Panc1 (cell line): Measurements from ENCODE around the gene PSEN2. TPM values are rescaled to one million over a fixed set of nuclear protein-coding genes. Genes with fewer than 3 reads are reported as not detected.

Experiments
- ATAC-seq: fragments of 200-7000 bp; cut with Tn5 transposase; 2 replicates; pipeline ENCODE4 v1.9.1; 2020; ENCODE audit warnings: mild to moderate bottlenecking, moderate library complexity
- BruUV-seq: library from RNA; stranded (reverse); fragments of 400-500 nt; replicated peaks from 2 replicates; lab custom pipeline; 2021; lab: Mats Ljungman, UMichigan
- CTCF ChIA-PET: fragments of 300-600 bp; sonication (Branson Sonifier 250); formaldehyde crosslinking; loops from one replicate; lab custom pipeline; 2022; ENCODE audit warnings: antibody characterized with exemption; lab: Charles Lee
- POLR2A ChIA-PET: fragments of 300-600 bp; sonication (Branson Sonifier 250); formaldehyde crosslinking; loops from one replicate; lab custom pipeline; 2022; ENCODE audit warnings: antibody characterized with exemption; lab: Charles Lee
- DNase-seq: peaks from one replicate; pipeline ENCODE4 v3.0.0-alpha.2; 2010; ENCODE audit warnings: low read depth, low spot score
- H3K27ac ChIP-seq: 2 replicates; pipeline ENCODE4 v1.5.1; 2011; ENCODE audit warnings: mild to moderate bottlenecking, low read length, inconsistent platforms
- H3K27me3 ChIP-seq: fragments of 200-500 bp; sonication (Bioruptor generic); 2 replicates; pipeline ENCODE4 v1.6.0; 2014; ENCODE audit warnings: low read length, inconsistent platforms; ENCODE audit not compliant: control insufficient read depth, insufficient read depth
- H3K36me3 ChIP-seq: fragments of 200-500 bp; sonication (Bioruptor generic); 2 replicates; pipeline ENCODE4 v1.5.1; 2014; ENCODE audit warnings: inconsistent platforms, mild to moderate bottlenecking, low read length, moderate library complexity; ENCODE audit not compliant: control insufficient read depth, insufficient read depth
- H3K4me1 ChIP-seq: 2 replicates; pipeline ENCODE4 v1.5.1; 2011; ENCODE audit warnings: inconsistent platforms, mild to moderate bottlenecking, low read length, moderate library complexity; ENCODE audit not compliant: control insufficient read depth, insufficient read depth
- H3K4me3 ChIP-seq, 2 experiments: 2 replicates each; pipeline ENCODE4 v1.5.1; 2011 to 2012; ENCODE audit warnings: low read depth in 2 of 2, low read length in 2 of 2, mild to moderate bottlenecking in 2 of 2, inconsistent platforms in 1 of 2, moderate library complexity in 1 of 2
- H3K9me3 ChIP-seq: fragments of 200-500 bp; sonication (Bioruptor generic); 2 replicates; pipeline ENCODE4 v1.5.1; 2014; ENCODE audit warnings: low read depth, mild to moderate bottlenecking, inconsistent platforms, low read length, moderate library complexity; ENCODE audit not compliant: control insufficient read depth, insufficient read depth
- POLR2AphosphoS5 ChIP-seq: IDR thresholded peaks from 2 replicates; pipeline ENCODE4 v1.6.1; 2012; ENCODE audit warnings: mild to moderate bottlenecking, low read depth, low read length, moderate library complexity
- SIN3A ChIP-seq: IDR thresholded peaks from 2 replicates; pipeline ENCODE4 v1.6.1; 2012; ENCODE audit warnings: low read depth, mild to moderate bottlenecking, low read length, moderate library complexity, borderline replicate concordance; ENCODE audit not compliant: insufficient read depth
- TCF7L2 ChIP-seq: IDR thresholded peaks from 2 replicates; pipeline ENCODE4 v1.6.1; 2011; ENCODE audit warnings: mild to moderate bottlenecking, low read depth, low read length, inconsistent platforms
- in situ Hi-C: cut with HindIII; loops from 2 replicates; pipeline ENCODE4 v1.10.0; 2016; ENCODE audit warnings: low sequenced_read_pairs, low pct_unique_long_range_greater_than_20kb
- intact Hi-C: fragments of 100-400 bp; cut with micrococcal nuclease; formaldehyde crosslinking; loops from one replicate; pipeline ENCODE4 v1.10.0; 2022; ENCODE audit not compliant: unreplicated experiment
- total RNA-seq: library from RNA; stranded (reverse); gene quantifications from one replicate; pipeline ENCODE4 v1.2.1, GENCODE V29; 2021; ENCODE audit not compliant: unreplicated experiment
- TF ChIP-seq, protein P1 (sequence below), 2 experiments: IDR thresholded peaks; 2 replicates each; pipeline ENCODE4 v1.6.1; 2011 to 2012; ENCODE audit warnings: low read depth in 2 of 2, control low read depth in 1 of 2, low read length in 1 of 2, mild to moderate bottlenecking in 1 of 2, moderate library complexity in 1 of 2; ENCODE audit not compliant: insufficient read depth in 1 of 2
- TF ChIP-seq, protein P2 (sequence below): fragments of 450-650 bp; IDR thresholded peaks from 2 replicates; pipeline ENCODE4 v1.5.1; 2017; ENCODE audit warnings: mild to moderate bottlenecking

Gene PSEN2
- total RNA-seq, 1 experiment from 2014 or later: 33.3 TPM

DNA sequence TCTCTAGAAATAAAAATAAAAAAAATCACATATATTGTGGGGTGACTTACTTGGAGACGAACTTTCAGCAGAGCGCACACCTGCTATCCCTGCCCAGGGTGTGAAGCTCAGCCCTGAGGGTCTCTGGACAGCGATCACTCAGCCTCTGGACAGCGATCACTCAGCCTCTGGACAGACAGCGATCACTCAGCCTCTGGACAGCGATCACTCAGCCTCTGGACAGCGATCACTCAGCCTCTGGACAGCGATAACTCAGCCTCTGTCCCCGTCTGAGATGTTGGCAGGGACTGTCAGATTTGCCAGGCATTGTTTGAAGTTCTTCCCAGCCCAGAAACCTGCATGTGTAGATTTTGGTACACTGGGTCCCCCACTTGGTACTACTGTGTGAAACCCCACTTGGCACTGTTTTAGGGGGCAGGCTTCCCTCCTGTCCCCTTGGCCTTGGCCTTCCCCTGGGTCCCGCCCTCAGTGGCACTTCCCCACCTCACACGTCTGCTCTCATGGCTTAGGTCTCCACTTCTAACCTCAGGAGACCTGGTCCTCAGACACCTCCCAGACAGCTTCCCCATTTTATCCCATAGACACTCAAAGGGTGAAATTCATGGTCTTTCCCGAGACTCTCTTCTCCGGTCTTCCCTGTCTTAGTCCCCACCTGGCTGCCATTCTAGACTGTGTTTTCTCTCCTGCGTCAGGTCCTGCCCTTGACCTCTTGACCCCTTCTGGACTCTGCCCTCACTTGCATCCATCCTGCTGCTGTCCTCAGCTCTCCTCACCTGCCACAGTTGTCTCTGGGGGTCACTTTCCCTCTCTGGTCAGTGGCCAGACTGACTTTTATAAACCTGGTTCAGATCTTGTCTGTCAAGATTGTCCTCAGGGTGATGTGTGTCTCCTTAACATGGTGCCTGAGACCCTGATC, 10.2 kb downstream of the PSEN2 start:
- DNase-seq (no peak), ATAC-seq (no peak)
- ChIA-PET POLR2A (no interaction called here), CTCF (no interaction called here)
- no peaks in the 10 kb centered on the region for H3K4me1 ChIP-seq
- in situ Hi-C loops (no loop called here), intact Hi-C loops (no loop called here)
- no TSS peak for BruUV-seq
- H3K27ac ChIP-seq: no peak overlapping the region
- no peaks in the 10 kb centered on the region for H3K36me3 ChIP-seq
- no peak for TF ChIP-seq SIN3A
- TF ChIP-seq, protein P1, sequence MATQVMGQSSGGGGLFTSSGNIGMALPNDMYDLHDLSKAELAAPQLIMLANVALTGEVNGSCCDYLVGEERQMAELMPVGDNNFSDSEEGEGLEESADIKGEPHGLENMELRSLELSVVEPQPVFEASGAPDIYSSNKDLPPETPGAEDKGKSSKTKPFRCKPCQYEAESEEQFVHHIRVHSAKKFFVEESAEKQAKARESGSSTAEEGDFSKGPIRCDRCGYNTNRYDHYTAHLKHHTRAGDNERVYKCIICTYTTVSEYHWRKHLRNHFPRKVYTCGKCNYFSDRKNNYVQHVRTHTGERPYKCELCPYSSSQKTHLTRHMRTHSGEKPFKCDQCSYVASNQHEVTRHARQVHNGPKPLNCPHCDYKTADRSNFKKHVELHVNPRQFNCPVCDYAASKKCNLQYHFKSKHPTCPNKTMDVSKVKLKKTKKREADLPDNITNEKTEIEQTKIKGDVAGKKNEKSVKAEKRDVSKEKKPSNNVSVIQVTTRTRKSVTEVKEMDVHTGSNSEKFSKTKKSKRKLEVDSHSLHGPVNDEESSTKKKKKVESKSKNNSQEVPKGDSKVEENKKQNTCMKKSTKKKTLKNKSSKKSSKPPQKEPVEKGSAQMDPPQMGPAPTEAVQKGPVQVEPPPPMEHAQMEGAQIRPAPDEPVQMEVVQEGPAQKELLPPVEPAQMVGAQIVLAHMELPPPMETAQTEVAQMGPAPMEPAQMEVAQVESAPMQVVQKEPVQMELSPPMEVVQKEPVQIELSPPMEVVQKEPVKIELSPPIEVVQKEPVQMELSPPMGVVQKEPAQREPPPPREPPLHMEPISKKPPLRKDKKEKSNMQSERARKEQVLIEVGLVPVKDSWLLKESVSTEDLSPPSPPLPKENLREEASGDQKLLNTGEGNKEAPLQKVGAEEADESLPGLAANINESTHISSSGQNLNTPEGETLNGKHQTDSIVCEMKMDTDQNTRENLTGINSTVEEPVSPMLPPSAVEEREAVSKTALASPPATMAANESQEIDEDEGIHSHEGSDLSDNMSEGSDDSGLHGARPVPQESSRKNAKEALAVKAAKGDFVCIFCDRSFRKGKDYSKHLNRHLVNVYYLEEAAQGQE (IDR thresholded peaks at IDR 0.05; ENCODE audit: insufficient read depth in 1 of 2, low read depth in 2 of 2, low read length in 1 of 2): peak; percentile 77 to 80
- H3K9me3 ChIP-seq: no peaks in the 10 kb centered on the region
- no peaks in the 10 kb centered on the region for H3K27me3 ChIP-seq
- no peak overlapping the region for H3K4me3 ChIP-seq

DNA sequence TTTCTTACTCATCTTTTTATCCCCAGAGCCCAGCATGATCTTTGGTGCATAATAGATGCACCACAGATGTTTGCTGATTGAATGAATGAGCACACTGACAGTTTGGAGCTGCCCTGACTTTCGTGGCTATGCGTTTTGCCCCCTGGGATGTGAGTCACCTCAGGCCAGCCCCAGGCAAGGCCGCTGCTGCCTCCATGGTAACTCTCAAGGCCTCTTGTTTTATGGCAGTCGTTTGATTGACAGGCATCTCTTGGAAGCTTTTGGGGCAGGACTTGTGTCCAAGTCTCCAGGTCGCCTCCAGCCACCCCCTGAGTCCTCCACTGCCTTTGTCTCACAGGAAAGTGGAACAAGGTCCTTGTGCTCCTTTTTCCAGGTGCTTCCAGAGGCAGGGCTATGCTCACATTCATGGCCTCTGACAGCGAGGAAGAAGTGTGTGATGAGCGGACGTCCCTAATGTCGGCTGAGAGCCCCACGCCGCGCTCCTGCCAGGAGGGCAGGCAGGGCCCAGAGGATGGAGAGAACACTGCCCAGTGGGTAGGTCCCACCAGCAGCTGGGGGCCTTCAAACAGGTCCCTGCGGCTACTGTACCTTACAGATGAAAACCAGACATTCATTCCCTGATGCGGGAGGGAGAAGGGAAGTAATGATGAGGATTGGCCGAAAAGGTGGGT, 11.2 kb downstream of the PSEN2 start:
- H3K9me3 ChIP-seq: no peaks in the 10 kb centered on the region
- H3K4me1 ChIP-seq: no peaks in the 10 kb centered on the region
- no peaks in the 10 kb centered on the region for H3K27me3 ChIP-seq
- POLR2A ChIA-PET: no interaction called here
- ATAC-seq (no peak), DNase-seq (no peak)
- in situ Hi-C loops (no loop called here), intact Hi-C loops (no loop called here)
- H3K4me3 ChIP-seq: no peak overlapping the region
- TF ChIP-seq, protein P2, sequence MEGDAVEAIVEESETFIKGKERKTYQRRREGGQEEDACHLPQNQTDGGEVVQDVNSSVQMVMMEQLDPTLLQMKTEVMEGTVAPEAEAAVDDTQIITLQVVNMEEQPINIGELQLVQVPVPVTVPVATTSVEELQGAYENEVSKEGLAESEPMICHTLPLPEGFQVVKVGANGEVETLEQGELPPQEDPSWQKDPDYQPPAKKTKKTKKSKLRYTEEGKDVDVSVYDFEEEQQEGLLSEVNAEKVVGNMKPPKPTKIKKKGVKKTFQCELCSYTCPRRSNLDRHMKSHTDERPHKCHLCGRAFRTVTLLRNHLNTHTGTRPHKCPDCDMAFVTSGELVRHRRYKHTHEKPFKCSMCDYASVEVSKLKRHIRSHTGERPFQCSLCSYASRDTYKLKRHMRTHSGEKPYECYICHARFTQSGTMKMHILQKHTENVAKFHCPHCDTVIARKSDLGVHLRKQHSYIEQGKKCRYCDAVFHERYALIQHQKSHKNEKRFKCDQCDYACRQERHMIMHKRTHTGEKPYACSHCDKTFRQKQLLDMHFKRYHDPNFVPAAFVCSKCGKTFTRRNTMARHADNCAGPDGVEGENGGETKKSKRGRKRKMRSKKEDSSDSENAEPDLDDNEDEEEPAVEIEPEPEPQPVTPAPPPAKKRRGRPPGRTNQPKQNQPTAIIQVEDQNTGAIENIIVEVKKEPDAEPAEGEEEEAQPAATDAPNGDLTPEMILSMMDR: no peak
- TF ChIP-seq, protein P1 (IDR thresholded peaks at IDR 0.05; ENCODE audit: insufficient read depth in 1 of 2, low read depth in 2 of 2, low read length in 1 of 2): no peak
- TF ChIP-seq POLR2AphosphoS5: no peak
- no peak for TF ChIP-seq TCF7L2
- no peak for TF ChIP-seq SIN3A
- no TSS peak for BruUV-seq
- CTCF ChIA-PET: no interaction called here
- H3K27ac ChIP-seq: no peak overlapping the region
- H3K36me3 ChIP-seq: no peaks in the 10 kb centered on the region
